RWPE2 (cell line): ENCODE measurements around the gene CCDC32.
A peak's percentile ranks its signal among the peaks of the same experiment; 100 is the strongest.

Experiments used
- ATAC-seq: fragments of 200-7000 bp; cut with Tn5 transposase; 3 replicates; pipeline ENCODE4 v1.9.1; 2021; ENCODE audit warnings: low read depth
- DNase-seq: peaks from one replicate; pipeline ENCODE4 v3.0.0-alpha.2; 2020; ENCODE audit warnings: low spot score
- H3K27ac ChIP-seq: fragments of 450-650 bp; 2 replicates; pipeline ENCODE4 v1.5.1; 2017; ENCODE audit warnings: mild to moderate bottlenecking; ENCODE audit not compliant: poor library complexity, severe bottlenecking
- H3K27me3 ChIP-seq: fragments of 250-450 bp; sonication (Bioruptor Pico); 2 replicates; pipeline ENCODE4 v1.5.1; 2021; ENCODE audit warnings: mild to moderate bottlenecking, moderate library complexity; ENCODE audit not compliant: insufficient read depth, poor library complexity, severe bottlenecking
- H3K36me3 ChIP-seq: fragments of 250-450 bp; sonication (Bioruptor Pico); 2 replicates; pipeline ENCODE4 v1.5.1; 2020; ENCODE audit warnings: low read depth, mild to moderate bottlenecking, moderate library complexity
- H3K4me1 ChIP-seq: fragments of 250-450 bp; sonication (Bioruptor Pico); 2 replicates; pipeline ENCODE4 v1.5.1; 2021; ENCODE audit warnings: mild to moderate bottlenecking, moderate library complexity; ENCODE audit not compliant: insufficient read depth, poor library complexity, severe bottlenecking
- H3K4me3 ChIP-seq: fragments of 250-450 bp; sonication (Bioruptor Pico); 2 replicates; pipeline ENCODE4 v1.5.1; 2021; ENCODE audit warnings: mild to moderate bottlenecking, moderate library complexity; ENCODE audit not compliant: severe bottlenecking
- H3K9me3 ChIP-seq: fragments of 250-450 bp; sonication (Bioruptor Pico); 2 replicates; pipeline ENCODE4 v1.5.1; 2021; ENCODE audit warnings: mild to moderate bottlenecking, moderate library complexity; ENCODE audit not compliant: severe bottlenecking
- CTCF ChIP-seq: fragments of 450-650 bp; IDR thresholded peaks from one replicate; pipeline ENCODE4 v1.5.1; 2017; ENCODE audit warnings: mild to moderate bottlenecking, moderate library complexity; ENCODE audit not compliant: poor library complexity, severe bottlenecking

The CCDC32 gene

GRCh38 chr15:40538976-40539375 is 25.9 kb downstream of the CCDC32 start:
- ATAC-seq (no peak), DNase-seq (peak; percentile 61)
- Histone ChIP-seq H3K9me3 (no peaks in the 10 kb centered on the region), H3K4me3 (no peak overlapping the region), H3K27me3 (no peaks in the 10 kb centered on the region), H3K36me3 (no peaks in the 10 kb centered on the region), H3K27ac (no peak overlapping the region), H3K4me1 (no peaks in the 10 kb centered on the region)
- no peak for TF ChIP-seq CTCF

- H3K27ac ChIP-seq = no peak overlapping the region
- no peaks in the 10 kb centered on the region for H3K4me1 ChIP-seq
- no peak overlapping the region for H3K4me3 ChIP-seq
- no peaks in the 10 kb centered on the region for H3K36me3 ChIP-seq
- DNase-seq (no peak), ATAC-seq (0 out of 3 replicates have a peak, but pooled peaks have one; percentile 13)
- TF ChIP-seq CTCF = no peak
- no peaks in the 10 kb centered on the region for H3K27me3 ChIP-seq
- H3K9me3 ChIP-seq = no peaks in the 10 kb centered on the region
Observed at GRCh38 chr15:40536501-40536900, 28.3 kb downstream of the CCDC32 start.

DNA sequence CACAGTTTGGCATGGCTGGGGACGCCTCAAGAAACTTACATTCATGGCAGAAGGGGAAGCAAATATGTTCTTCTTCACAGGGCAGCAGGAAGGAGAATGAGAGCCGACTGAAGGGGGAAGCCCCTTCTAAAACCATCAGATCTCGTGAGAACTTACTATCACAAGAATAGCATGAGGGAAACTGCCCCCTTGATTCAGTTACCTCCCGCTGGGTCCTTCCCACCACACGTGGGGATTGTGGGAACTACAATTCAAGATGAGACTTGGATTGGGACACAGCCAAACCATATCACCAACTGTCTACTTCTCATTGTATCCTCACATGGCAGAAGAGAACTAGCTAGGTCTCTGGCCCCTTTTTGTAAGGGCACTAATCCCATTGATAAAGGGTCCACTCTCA is 30.5 kb downstream of the CCDC32 start:
- no peak overlapping the region for H3K4me3 ChIP-seq
- no peaks in the 10 kb centered on the region for H3K36me3 ChIP-seq
- H3K4me1 ChIP-seq = no peaks in the 10 kb centered on the region
- DNase-seq (no peak), ATAC-seq (no peak)
- H3K27me3 ChIP-seq = no peaks in the 10 kb centered on the region
- no peak for TF ChIP-seq CTCF
- no peak overlapping the region for H3K27ac ChIP-seq
- H3K9me3 ChIP-seq = no peaks in the 10 kb centered on the region

GRCh38 chr15:40533763-40534364 is 31.0 kb downstream of the CCDC32 start:
- Histone ChIP-seq H3K9me3 (no peaks in the 10 kb centered on the region), H3K27ac (no peak overlapping the region), H3K4me3 (no peak overlapping the region), H3K4me1 (no peaks in the 10 kb centered on the region), H3K36me3 (no peaks in the 10 kb centered on the region), H3K27me3 (no peaks in the 10 kb centered on the region)
- ATAC-seq (no peak), DNase-seq (no peak)
- TF ChIP-seq CTCF = no peak

- Histone ChIP-seq H3K9me3 (no peaks in the 10 kb centered on the region), H3K36me3 (no peaks in the 10 kb centered on the region), H3K27ac (no peak overlapping the region), H3K4me3 (no peak overlapping the region), H3K27me3 (no peaks in the 10 kb centered on the region), H3K4me1 (no peaks in the 10 kb centered on the region)
- ATAC-seq (no peak), DNase-seq (no peak)
- no peak for TF ChIP-seq CTCF
Observed at GRCh38 chr15:40528801-40529200, 36.0 kb downstream of the CCDC32 start.
